GM19452 (cell line): Measurements from ENCODE around the gene AVPR1A.

Experiments used
- ATAC-seq: cut with Tn5 transposase; IDR thresholded peaks from one replicate; pipeline ENCODE4 v1.9.1; 2021; ENCODE audit not compliant: unreplicated experiment

The AVPR1A gene

DNA sequence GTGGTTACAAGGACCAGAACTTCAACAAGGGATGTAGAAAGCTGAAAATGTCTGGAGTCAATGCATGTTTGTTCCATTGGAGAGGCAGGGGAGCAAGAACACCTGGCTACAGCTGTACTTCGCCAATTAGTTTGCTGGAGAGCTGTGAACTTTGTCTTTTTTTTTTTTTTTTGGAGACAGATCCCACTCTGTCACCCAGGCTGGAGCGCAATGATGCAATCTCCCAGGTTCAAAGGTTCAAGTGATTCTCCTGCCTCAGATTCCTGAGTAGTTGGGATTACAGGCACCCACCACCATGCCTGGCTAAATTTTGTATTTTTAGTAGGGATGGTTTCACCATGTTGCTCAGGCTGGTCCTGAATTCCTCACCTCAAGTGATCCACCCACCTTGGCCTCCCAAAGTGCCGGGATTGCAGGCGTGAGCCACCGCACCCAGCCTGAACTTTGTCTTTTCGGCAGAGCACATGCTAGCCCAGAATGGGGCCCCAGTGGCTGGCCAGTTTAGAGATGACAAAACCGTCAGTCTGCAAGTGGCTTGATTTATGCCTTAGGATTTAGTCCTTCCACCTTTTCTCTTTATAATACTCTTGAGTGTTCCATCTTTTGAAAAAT, 55.5 kb downstream of the AVPR1A start:
- ATAC-seq, result no peak

DNA sequence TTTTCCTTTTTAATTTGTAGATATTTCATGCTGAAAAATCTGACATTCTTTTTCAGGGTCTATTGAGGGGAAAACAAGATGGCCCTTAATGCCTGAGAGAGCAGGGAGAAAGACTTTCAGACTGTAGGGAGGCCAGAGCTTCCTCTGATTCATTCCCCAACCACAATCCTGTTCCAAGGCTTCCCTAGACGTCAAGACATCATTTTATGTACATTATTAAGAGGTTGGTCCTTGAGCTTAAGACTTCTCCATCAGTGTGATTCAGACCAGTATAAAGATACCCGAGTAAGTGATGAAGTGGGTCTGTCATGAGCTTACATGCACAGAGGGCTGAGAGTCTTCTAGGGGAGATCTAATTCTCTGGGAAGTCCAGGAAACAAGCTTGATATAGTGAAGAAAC, 57.3 kb downstream of the AVPR1A start:
- ATAC-seq, result no peak

- no peak for ATAC-seq
Observed at GRCh38 chr12:63093084-63093483, 57.9 kb downstream of the AVPR1A start.
